Loucy (cell line): ENCODE measurements around the gene SLC2A5.

Experiments used
- H2AFZ ChIP-seq: fragments of 200-600 bp; sonication (generic); 2 replicates; pipeline ENCODE4 v1.6.0; 2016; ENCODE audit warnings: antibody characterized with exemption, mild to moderate bottlenecking, low read length, moderate library complexity
- H3F3A ChIP-seq: fragments of 200-600 bp; 2 replicates; pipeline ENCODE4 v1.6.0; 2016; ENCODE audit warnings: antibody characterized with exemption, low read depth, mild to moderate bottlenecking
- H3K27me3 ChIP-seq: fragments of 200-600 bp; sonication (generic); 2 replicates; pipeline ENCODE4 v1.6.1; 2014; ENCODE audit warnings: low read length, mild to moderate bottlenecking; ENCODE audit not compliant: insufficient read depth, poor library complexity, severe bottlenecking
- H3K36me3 ChIP-seq: fragments of 200-600 bp; sonication (generic); 2 replicates; pipeline ENCODE4 v1.6.1; 2016; ENCODE audit warnings: low read length; ENCODE audit not compliant: insufficient read depth
- H3K4me1 ChIP-seq: fragments of 200-600 bp; sonication (generic); 2 replicates; pipeline ENCODE4 v1.5.1; 2014; ENCODE audit warnings: low read length, mild to moderate bottlenecking; ENCODE audit not compliant: insufficient read depth, poor library complexity, severe bottlenecking
- H3K4me2 ChIP-seq: fragments of 200-600 bp; sonication (generic); 2 replicates; pipeline ENCODE4 v1.6.0; 2014; ENCODE audit warnings: antibody characterized with exemption, low read length, low read depth, mild to moderate bottlenecking; ENCODE audit not compliant: poor library complexity, severe bottlenecking
- H3K4me3 ChIP-seq: fragments of 200-600 bp; sonication (generic); 2 replicates; pipeline ENCODE4 v1.5.1; 2014; ENCODE audit warnings: low read length, mild to moderate bottlenecking, mixed read lengths; ENCODE audit not compliant: poor library complexity, severe bottlenecking
- H3K79me2 ChIP-seq: fragments of 200-600 bp; sonication (generic); 2 replicates; pipeline ENCODE4 v1.6.1; 2014; ENCODE audit warnings: low read length; ENCODE audit not compliant: insufficient read depth
- H3K9ac ChIP-seq: fragments of 200-600 bp; sonication (generic); 2 replicates; pipeline ENCODE4 v1.6.0; 2014; ENCODE audit warnings: mild to moderate bottlenecking, low read depth, low read length, moderate library complexity; ENCODE audit not compliant: poor library complexity, severe bottlenecking
- H3K9me2 ChIP-seq: fragments of 200-600 bp; sonication (generic); replicated peaks from 2 replicates; pipeline ENCODE4 v1.6.1; 2016; ENCODE audit warnings: low read depth, low read length, mixed read lengths
- H3K9me3 ChIP-seq: fragments of 200-600 bp; sonication (generic); 2 replicates; pipeline ENCODE4 v1.6.1; 2014; ENCODE audit warnings: mild to moderate bottlenecking, antibody characterized with exemption, low read length, low read depth; ENCODE audit not compliant: insufficient read depth
- H4K20me1 ChIP-seq: fragments of 200-600 bp; sonication (generic); 2 replicates; pipeline ENCODE4 v1.6.0; 2014; ENCODE audit warnings: antibody characterized with exemption, low read length, mild to moderate bottlenecking; ENCODE audit not compliant: insufficient read depth, poor library complexity, severe bottlenecking
- EZH2phosphoT487 ChIP-seq: fragments of 200-600 bp; IDR thresholded peaks from 2 replicates; pipeline ENCODE4 v1.6.1; 2018; ENCODE audit warnings: antibody characterized with exemption, mild to moderate bottlenecking, moderate library complexity, borderline replicate concordance
- TF ChIP-seq, protein P1 (sequence below): fragments of 200-600 bp; sonication (generic); conservative IDR thresholded peaks from 2 replicates; pipeline ENCODE4 v1.5.1; 2014; ENCODE audit warnings: mild to moderate bottlenecking, antibody characterized with exemption, low read length

The SLC2A5 gene

DNA sequence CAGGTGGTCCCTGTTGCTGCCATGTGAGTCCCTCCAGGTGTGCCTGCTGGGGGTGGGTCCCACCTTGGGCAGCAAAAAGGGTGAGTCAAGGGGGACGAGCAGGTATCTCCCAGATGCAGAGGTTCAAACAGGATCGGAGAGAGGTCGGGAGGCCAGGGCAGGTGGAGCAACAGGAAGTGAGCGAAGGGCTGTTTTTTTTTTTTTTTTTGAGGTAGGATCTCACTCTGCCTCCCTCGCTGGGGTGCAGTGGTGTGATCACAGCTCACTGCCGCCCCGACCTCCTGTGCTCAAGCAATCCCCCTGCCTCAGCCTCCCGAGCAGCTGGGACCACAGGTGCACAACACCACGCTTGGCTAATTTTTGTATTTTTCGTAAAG, 82.6 kb downstream of the SLC2A5 start:
- TF ChIP-seq EZH2phosphoT487: no peak
- TF ChIP-seq, protein P1, sequence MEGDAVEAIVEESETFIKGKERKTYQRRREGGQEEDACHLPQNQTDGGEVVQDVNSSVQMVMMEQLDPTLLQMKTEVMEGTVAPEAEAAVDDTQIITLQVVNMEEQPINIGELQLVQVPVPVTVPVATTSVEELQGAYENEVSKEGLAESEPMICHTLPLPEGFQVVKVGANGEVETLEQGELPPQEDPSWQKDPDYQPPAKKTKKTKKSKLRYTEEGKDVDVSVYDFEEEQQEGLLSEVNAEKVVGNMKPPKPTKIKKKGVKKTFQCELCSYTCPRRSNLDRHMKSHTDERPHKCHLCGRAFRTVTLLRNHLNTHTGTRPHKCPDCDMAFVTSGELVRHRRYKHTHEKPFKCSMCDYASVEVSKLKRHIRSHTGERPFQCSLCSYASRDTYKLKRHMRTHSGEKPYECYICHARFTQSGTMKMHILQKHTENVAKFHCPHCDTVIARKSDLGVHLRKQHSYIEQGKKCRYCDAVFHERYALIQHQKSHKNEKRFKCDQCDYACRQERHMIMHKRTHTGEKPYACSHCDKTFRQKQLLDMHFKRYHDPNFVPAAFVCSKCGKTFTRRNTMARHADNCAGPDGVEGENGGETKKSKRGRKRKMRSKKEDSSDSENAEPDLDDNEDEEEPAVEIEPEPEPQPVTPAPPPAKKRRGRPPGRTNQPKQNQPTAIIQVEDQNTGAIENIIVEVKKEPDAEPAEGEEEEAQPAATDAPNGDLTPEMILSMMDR: no peak
- H3K9me3 ChIP-seq: no peaks in the 10 kb centered on the region
- no peaks in the 10 kb centered on the region for H3K4me1 ChIP-seq
- no peak overlapping the region for H3K9ac ChIP-seq
- H3K9me2 ChIP-seq: no peaks in the 10 kb centered on the region
- H3K79me2 ChIP-seq: no peaks in the 10 kb centered on the region
- no peak overlapping the region for H3K4me2 ChIP-seq
- no peaks in the 10 kb centered on the region for H3K36me3 ChIP-seq
- no peaks in the 10 kb centered on the region for H3F3A ChIP-seq
- no peaks in the 10 kb centered on the region for H4K20me1 ChIP-seq
- no peak overlapping the region for H3K4me3 ChIP-seq
- H3K27me3 ChIP-seq: no peaks in the 10 kb centered on the region
- no peak overlapping the region for H2AFZ ChIP-seq

DNA sequence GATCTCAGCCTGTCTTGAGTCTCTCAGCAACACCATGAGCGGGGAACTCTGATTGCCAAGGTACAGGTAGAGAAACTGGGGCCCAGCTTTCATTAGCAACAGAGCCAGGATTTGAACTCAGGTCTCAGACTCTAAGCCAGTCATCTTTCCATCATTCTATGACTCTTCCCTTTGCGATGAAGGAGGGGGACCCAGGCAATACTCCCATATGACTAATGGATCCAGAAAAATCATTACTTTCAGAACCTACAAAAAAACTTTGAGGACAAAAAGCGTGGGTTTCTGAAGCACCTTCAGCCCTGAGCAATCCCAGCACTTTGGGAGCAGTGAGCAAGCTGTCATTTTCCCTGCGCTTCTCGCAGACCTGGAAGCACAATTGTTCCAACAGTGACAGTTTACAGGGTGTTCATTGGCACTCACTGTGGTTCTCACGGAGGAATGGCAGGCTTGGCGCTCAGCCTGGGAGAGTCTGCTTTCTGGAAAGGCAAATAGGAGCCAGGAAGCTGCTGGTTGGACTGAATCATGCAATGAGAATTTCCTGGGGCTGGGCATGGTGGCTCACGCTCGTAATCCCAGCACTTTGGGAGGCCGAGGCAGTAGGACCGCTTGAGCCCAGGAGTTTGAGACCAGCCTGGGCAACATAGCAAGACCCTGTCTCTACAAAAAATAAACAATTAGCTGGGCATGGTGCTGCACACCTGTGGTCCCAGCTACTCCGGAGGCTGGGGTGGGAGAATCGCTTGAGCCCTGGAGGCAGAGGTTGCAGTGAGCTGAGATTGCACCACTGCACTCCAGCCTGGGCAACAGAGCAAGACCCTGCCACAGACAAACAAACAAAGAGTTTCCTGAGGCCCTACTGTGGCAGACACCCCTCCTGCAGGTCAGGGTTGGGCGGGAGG, 83.3 kb downstream of the SLC2A5 start:
- no peaks in the 10 kb centered on the region for H3K9me3 ChIP-seq
- H3K9ac ChIP-seq: no peak overlapping the region
- H2AFZ ChIP-seq: no peak overlapping the region
- H3K9me2 ChIP-seq: no peaks in the 10 kb centered on the region
- no peak overlapping the region for H3K4me3 ChIP-seq
- no peaks in the 10 kb centered on the region for H3K4me1 ChIP-seq
- no peak overlapping the region for H3K4me2 ChIP-seq
- H3K79me2 ChIP-seq: no peaks in the 10 kb centered on the region
- no peaks in the 10 kb centered on the region for H3K27me3 ChIP-seq
- TF ChIP-seq, protein P1: no peak
- no peak for TF ChIP-seq EZH2phosphoT487
- no peaks in the 10 kb centered on the region for H3K36me3 ChIP-seq
- H4K20me1 ChIP-seq: no peaks in the 10 kb centered on the region
- no peaks in the 10 kb centered on the region for H3F3A ChIP-seq
